Measurements from ENCODE around the gene LRRC56. TPM values are rescaled to one million over a fixed set of nuclear protein-coding genes. Genes with fewer than 3 reads are reported as not detected.

Gene LRRC56
- total RNA-seq, 1 experiment from 2014 or later, result 3.4 TPM

DNA sequence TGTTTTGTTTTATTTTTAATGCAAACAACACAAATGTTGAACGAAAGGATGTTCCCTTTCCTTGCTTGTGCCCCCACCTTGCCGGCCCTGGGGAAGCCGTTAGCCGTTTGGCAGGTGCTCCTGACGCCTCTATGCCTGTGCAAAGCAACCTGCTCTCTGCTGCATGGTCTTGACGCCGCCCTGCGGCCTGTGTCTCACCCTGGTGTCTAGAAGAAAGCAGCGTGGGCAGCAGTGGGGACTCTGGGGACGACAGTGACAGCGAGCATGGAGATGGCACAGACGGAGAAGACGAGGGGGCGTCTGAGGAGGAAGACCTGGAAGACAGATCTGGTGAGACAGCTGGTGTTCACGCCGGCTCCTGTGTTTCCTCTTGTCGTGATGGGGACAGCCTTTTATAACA, 44.4 kb downstream of the LRRC56 start (continued):
- TF ChIP-seq, protein P1, sequence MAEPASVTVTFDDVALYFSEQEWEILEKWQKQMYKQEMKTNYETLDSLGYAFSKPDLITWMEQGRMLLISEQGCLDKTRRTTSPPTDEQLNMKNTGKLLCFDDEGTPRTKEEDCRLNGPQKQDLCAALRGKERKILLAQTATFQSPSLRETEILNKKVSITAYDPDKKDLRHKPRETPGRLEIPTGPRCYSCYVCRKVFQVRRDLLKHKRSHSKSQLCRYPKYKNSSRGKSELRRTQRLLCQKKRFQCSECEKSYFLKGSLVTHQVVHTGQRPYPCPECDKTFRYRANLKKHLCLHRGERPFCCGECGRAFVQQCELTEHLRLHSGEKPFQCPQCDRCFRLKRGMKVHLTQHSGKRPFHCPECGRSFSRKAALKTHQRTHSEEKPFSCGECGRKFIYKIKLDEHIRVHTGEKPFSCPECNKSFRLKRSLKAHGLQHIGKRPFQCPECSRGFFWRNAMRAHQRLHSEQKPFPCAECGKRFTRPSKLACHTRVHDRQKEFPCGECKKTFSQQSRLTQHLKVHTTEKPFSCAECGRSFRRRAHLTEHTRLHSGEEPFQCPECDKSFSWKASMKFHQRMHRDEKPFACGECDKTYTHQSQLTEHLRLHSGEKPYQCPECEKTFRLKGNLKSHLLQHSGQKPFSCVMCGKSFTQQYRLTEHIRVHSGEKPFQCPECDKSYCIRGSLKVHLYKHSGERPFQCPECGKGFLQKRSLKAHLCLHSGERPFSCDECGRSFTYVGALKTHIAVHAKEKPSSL (CRISPR knock-in tag; conservative IDR thresholded peaks at IDR 0.05), result no peak
- TF ChIP-seq USF2 (CRISPR knock-in tag; IDR thresholded peaks at IDR 0.05) (no peak), NFE2L1 (CRISPR knock-in tag; IDR thresholded peaks at IDR 0.05) (no peak), ELF4 (CRISPR knock-in tag; IDR thresholded peaks at IDR 0.05; ENCODE audit: low read depth) (no peak), STAT6 (CRISPR knock-in tag; conservative IDR thresholded peaks at IDR 0.05; ENCODE audit: low read depth) (no peak), JUN (CRISPR knock-in tag; IDR thresholded peaks at IDR 0.05) (no peak)
- TF ChIP-seq, protein P2, sequence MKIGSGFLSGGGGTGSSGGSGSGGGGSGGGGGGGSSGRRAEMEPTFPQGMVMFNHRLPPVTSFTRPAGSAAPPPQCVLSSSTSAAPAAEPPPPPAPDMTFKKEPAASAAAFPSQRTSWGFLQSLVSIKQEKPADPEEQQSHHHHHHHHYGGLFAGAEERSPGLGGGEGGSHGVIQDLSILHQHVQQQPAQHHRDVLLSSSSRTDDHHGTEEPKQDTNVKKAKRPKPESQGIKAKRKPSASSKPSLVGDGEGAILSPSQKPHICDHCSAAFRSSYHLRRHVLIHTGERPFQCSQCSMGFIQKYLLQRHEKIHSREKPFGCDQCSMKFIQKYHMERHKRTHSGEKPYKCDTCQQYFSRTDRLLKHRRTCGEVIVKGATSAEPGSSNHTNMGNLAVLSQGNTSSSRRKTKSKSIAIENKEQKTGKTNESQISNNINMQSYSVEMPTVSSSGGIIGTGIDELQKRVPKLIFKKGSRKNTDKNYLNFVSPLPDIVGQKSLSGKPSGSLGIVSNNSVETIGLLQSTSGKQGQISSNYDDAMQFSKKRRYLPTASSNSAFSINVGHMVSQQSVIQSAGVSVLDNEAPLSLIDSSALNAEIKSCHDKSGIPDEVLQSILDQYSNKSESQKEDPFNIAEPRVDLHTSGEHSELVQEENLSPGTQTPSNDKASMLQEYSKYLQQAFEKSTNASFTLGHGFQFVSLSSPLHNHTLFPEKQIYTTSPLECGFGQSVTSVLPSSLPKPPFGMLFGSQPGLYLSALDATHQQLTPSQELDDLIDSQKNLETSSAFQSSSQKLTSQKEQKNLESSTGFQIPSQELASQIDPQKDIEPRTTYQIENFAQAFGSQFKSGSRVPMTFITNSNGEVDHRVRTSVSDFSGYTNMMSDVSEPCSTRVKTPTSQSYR (CRISPR knock-in tag; IDR thresholded peaks at IDR 0.05), result no peak

DNA sequence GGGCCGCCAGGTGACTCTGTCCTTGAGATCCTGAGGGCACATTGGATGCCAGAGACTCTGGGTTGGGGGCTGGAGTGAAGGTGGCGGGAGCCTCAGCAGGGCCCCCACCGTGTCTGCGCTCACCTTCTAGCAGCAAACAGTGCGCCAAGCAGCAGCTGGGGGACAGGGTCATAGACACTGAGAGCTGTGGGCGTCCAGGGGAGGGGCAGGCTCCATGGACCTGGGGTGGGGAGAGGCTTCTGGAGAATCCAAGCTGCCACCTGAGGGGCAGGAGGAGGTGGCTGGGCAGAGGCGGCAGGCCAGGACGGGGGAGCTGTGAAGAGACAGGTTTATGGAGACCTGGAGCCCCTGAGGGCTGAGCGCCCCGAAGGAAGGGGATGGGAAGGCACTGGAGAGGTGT, 47.0 kb downstream of the LRRC56 start:
- POLR2A ChIA-PET, result no interaction called here
- no peak overlapping the region; the same call in 1 of the 2 replicates for H3K27ac Mint-ChIP-seq
- TF ChIP-seq, protein P3, sequence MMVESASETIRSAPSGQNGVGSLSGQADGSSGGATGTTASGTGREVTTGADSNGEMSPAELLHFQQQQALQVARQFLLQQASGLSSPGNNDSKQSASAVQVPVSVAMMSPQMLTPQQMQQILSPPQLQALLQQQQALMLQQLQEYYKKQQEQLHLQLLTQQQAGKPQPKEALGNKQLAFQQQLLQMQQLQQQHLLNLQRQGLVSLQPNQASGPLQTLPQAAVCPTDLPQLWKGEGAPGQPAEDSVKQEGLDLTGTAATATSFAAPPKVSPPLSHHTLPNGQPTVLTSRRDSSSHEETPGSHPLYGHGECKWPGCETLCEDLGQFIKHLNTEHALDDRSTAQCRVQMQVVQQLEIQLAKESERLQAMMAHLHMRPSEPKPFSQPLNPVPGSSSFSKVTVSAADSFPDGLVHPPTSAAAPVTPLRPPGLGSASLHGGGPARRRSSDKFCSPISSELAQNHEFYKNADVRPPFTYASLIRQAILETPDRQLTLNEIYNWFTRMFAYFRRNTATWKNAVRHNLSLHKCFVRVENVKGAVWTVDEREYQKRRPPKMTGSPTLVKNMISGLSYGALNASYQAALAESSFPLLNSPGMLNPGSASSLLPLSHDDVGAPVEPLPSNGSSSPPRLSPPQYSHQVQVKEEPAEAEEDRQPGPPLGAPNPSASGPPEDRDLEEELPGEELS (CRISPR knock-in tag; IDR thresholded peaks at IDR 0.05), result no peak
- TF ChIP-seq SMAD4 (CRISPR knock-in tag; IDR thresholded peaks at IDR 0.05), result no peak
- TF ChIP-seq ZNF263 (CRISPR knock-in tag; IDR thresholded peaks at IDR 0.05; ENCODE audit: low read depth), result no peak
- no peak for TF ChIP-seq CDX4 (CRISPR knock-in tag; IDR thresholded peaks at IDR 0.05; ENCODE audit: borderline replicate concordance)
- no peak for TF ChIP-seq ZNF671 (CRISPR knock-in tag; IDR thresholded peaks at IDR 0.05)
- no peak for TF ChIP-seq USF2 (CRISPR knock-in tag; IDR thresholded peaks at IDR 0.05)
- TF ChIP-seq E2F1 (CRISPR knock-in tag; IDR thresholded peaks at IDR 0.05), result no peak
- no peak for TF ChIP-seq GRHL2 (CRISPR knock-in tag; IDR thresholded peaks at IDR 0.05; ENCODE audit: insufficient replicate concordance, severe bottlenecking)
- no peak for TF ChIP-seq MXD4 (CRISPR knock-in tag; IDR thresholded peaks at IDR 0.05; ENCODE audit: borderline replicate concordance)
- H3K9me3 Mint-ChIP-seq, result no peaks in the 10 kb centered on the region
- H3K4me1 Mint-ChIP-seq, result 0 out of 2 replicates have a peak, but pooled peaks cover 2% of the 10 kb centered on the region
- H3K36me3 Mint-ChIP-seq, result peaks cover 39% of the 10 kb centered on the region
- H3K27me3 Mint-ChIP-seq (ENCODE audit: low read depth), result no peaks in the 10 kb centered on the region
- no peak overlapping the region for H3K4me3 Mint-ChIP-seq
- DNase-seq (ENCODE audit: low spot score), result no peak
- ATAC-seq, result no peak
- CTCF ChIA-PET, result interaction anchor here (0.6 to 1.1 kb wide), 3 partner anchors 10 to 206 kb away, joined by 4 to 5 read pairs (median 4); no protein-coding TSS in a partner anchor
